Heart right ventricle (tissue), 16 donors: ENCODE results near the gene PSMC5. TPM values are rescaled to one million over a fixed set of nuclear protein-coding genes. Genes with fewer than 3 reads are reported as not detected.
A peak's percentile ranks its signal among the peaks of the same experiment; 100 is the strongest.

Source experiments
- ATAC-seq, 8 donors: fragments of 200-7000 bp; cut with Tn5 transposase; one replicate each; pipeline ENCODE4 v1.9.1; 2020; ENCODE audit warnings: mild to moderate bottlenecking in 8 of 8, moderate library complexity in 8 of 8, moderate number of reproducible peaks in 1 of 8
- DNase-seq, 2 donors: peaks; one replicate each; pipeline ENCODE4 v3.0.0-alpha.2; 2020
- H3K27ac ChIP-seq, 10 donors: fragments of 200-600 bp; sonication (generic) in 2 of 10; one replicate each; pipeline versions ENCODE4 v1.5.0 to v1.8.0; 2020 to 2022; ENCODE audit warnings: mild to moderate bottlenecking in 3 of 10
- H3K27me3 ChIP-seq, 7 donors: fragments of 200-600 bp; one replicate each; pipeline ENCODE4 v1.8.0; 2021 to 2022; ENCODE audit warnings: mild to moderate bottlenecking in 2 of 7
- H3K36me3 ChIP-seq, 9 donors: fragments of 200-600 bp; sonication (generic) in 1 of 9; one replicate each; pipeline versions ENCODE4 v1.5.0 to v1.8.0; 2020 to 2022; ENCODE audit warnings: mild to moderate bottlenecking in 2 of 9
- H3K4me1 ChIP-seq, 9 donors: fragments of 200-600 bp; sonication (generic) in 1 of 9; one replicate each; pipeline versions ENCODE4 v1.5.0 to v1.8.0; 2020 to 2022; ENCODE audit warnings: mild to moderate bottlenecking in 4 of 9
- H3K4me3 ChIP-seq, 10 donors: fragments of 200-600 bp; sonication (generic) in 2 of 10; one replicate each; pipeline versions ENCODE4 v1.5.0 to v1.8.0; 2020 to 2022; ENCODE audit warnings: mild to moderate bottlenecking in 7 of 10, moderate library complexity in 2 of 10
- H3K9me3 ChIP-seq, 11 donors: fragments of 200-600 bp in 10 of 11; sonication (generic) in 2 of 11; one replicate each; pipeline versions ENCODE4 v1.5.0 to v1.8.0; 2013 to 2022; ENCODE audit warnings: mild to moderate bottlenecking in 2 of 11, control low read depth in 1 of 11, moderate library complexity in 1 of 11
- WGBS, 2 donors: extraction: QIAGEN DNeasy Blood & Tissue Kit; methylation state at CpG; one replicate each; pipeline ENCODE4 v1.1.7; 2013; ENCODE audit warnings: inconsistent platforms in 1 of 2; 5-methylcytosine and 5-hydroxymethylcytosine counted together
- intact Hi-C, 10 donors: fragments of 100-400 bp; cut with DNase I; formaldehyde crosslinking; loops; one replicate each; pipeline versions ENCODE4 v1.11.1 to v1.14.2; 2022
- polyA plus RNA-seq, 2 donors: library from polyadenylated mRNA; stranded (reverse); fragments of 200-250 nt; gene quantifications; one replicate each; pipeline ENCODE4 v1.2.3, GENCODE V29; 2013
- total RNA-seq, 10 donors: library from RNA; stranded (reverse); fragmentation: NEBNext Ultra II Directional in 3 of 10; extraction: Animal tissue kit (Norgen Biotek cat#: 25700) in 3 of 10; gene quantifications; one replicate each; pipeline versions ENCODE4 v1.2.1 to v1.2.4, GENCODE V29; 2021 to 2023
- TF ChIP-seq, protein P1 (sequence below), 9 donors: fragments of 200-600 bp; sonication (generic) in 2 of 9; IDR thresholded peaks; one replicate each; pipeline versions ENCODE4 v1.5.0 to v1.8.0; 2021 to 2022; ENCODE audit warnings: antibody characterized with exemption in 9 of 9, mild to moderate bottlenecking in 5 of 9, moderate library complexity in 1 of 9
- donor health status: Arrhythmogenic right ventricular cardiomyopathy.
- donor health status: ischemic (EF 13 %, LVEDD 7.1; RV severe dilation, severe dysfunction).
- donor health status: healthy with polysubstance abuse.
- donor health status: DM: no; HTN: yes; CAD: no.
- donor health status: DM: no; HTN: no; CAD: no.
- donor health status: ischemic (EF 25% LVEDD 6.9; RV normal size, moderate dysfunction).
- donor health status: ischemic (EF 25% LVEDD 5.7; RV mildly dilated, moderate dysfunction).
- donor health status: healthy.
- donor health status: DM: yes; HTN: yes; CAD: no.
- donor health status: Ischemic cardiomyopathy.
- donor health status: ischemic (EF 35%, LVEDD 5.7; RV mildly dilated, moderate dysfunction).
- donor health status: nonischemic (EF 11% LVEDD 7.7; RV severe dilation, severe dysfunction).
- donor health status: DM: yes; HTN: yes; CAD: no.
- donor health status: PGD.
- donor health status: ischemic (EF 29% LVEDD 5.4; RV normal size, mild dysfunction).
- donor health status: nonischemic (EF 23%, LVEDD 6.1; RV moderate dilation, normal function).

The PSMC5 gene
- total and polyA plus RNA-seq, 12 donors: 92.9 to 228 (median 122) TPM

GRCh38 chr17:63828936-63829335 lies 1.7 kb downstream of the PSMC5 start:
- Histone ChIP-seq H3K27me3 (no peaks in the 10 kb centered on the region), H3K27ac (peak overlapping the region in 1 of 10 donors; percentile 96), H3K4me1 (peaks cover 5 to 33% (median 29%) of the 10 kb centered on the region in 9 donors), H3K9me3 (no peaks in the 10 kb centered on the region), H3K36me3 (peaks cover 4 to 76% (median 66%) of the 10 kb centered on the region in 9 donors), H3K4me3 (peak overlapping the region in 1 of 10 donors; percentile 69)
- 94 to 95% methylated on average over 3 of the region's 3 CpGs for WGBS, 2 donors
- TF ChIP-seq, protein P1, sequence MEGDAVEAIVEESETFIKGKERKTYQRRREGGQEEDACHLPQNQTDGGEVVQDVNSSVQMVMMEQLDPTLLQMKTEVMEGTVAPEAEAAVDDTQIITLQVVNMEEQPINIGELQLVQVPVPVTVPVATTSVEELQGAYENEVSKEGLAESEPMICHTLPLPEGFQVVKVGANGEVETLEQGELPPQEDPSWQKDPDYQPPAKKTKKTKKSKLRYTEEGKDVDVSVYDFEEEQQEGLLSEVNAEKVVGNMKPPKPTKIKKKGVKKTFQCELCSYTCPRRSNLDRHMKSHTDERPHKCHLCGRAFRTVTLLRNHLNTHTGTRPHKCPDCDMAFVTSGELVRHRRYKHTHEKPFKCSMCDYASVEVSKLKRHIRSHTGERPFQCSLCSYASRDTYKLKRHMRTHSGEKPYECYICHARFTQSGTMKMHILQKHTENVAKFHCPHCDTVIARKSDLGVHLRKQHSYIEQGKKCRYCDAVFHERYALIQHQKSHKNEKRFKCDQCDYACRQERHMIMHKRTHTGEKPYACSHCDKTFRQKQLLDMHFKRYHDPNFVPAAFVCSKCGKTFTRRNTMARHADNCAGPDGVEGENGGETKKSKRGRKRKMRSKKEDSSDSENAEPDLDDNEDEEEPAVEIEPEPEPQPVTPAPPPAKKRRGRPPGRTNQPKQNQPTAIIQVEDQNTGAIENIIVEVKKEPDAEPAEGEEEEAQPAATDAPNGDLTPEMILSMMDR (IDR thresholded peaks at IDR 0.05): no peak
- DNase-seq (no peak), ATAC-seq (no peak)
- intact Hi-C loops: loop anchor here in 3 of 10 donors (5.0 to 10.0 kb wide), 3 partner anchors 52 to 676 kb away; partner anchors contain the start of genes CCDC47 (in 2 of the 3), DDX42 (in 2 of the 3), CEP95 (in 1 of the 3) and DDX5 (in 1 of the 3)

- Histone ChIP-seq H3K27me3 (no peaks in the 10 kb centered on the region), H3K9me3 (no peaks in the 10 kb centered on the region), H3K4me1 (peaks cover 5 to 42% (median 32%) of the 10 kb centered on the region in 9 donors), H3K27ac (no peak overlapping the region), H3K36me3 (peaks cover 4 to 76% (median 64%) of the 10 kb centered on the region in 9 donors), H3K4me3 (no peak overlapping the region)
- TF ChIP-seq, protein P1 (IDR thresholded peaks at IDR 0.05): no peak
- no peak for ATAC-seq
- WGBS, 2 donors: 94 to 95% methylated on average over 5 of the region's 5 CpGs
- intact Hi-C loops: loop anchor here in 1 of 10 donors (10.0 kb wide), 1 partner anchor 135 kb away; no protein-coding TSS in a partner anchor
- DNase-seq: no peak
These were observed 3.0 kb downstream of the PSMC5 start for GRCh38 chr17:63830278-63830677.

- ATAC-seq (no peak), DNase-seq (no peak)
- WGBS, 2 donors: 91 to 93% methylated on average over 15 of the region's 15 CpGs
- no peaks in the 10 kb centered on the region for H3K27me3 ChIP-seq
- H3K9me3 ChIP-seq: no peaks in the 10 kb centered on the region
- H3K4me1 ChIP-seq: peaks cover 5 to 36% (median 26%) of the 10 kb centered on the region in 9 donors
- intact Hi-C loops: loop anchor here in 1 of 10 donors (10.0 kb wide), 1 partner anchor 136 kb away; no protein-coding TSS in a partner anchor
- H3K36me3 ChIP-seq: peaks cover 4 to 76% (median 66%) of the 10 kb centered on the region in 9 donors
- peak overlapping the region in 1 of 10 donors; percentile 10 for H3K27ac ChIP-seq
- H3K4me3 ChIP-seq: no peak overlapping the region
- TF ChIP-seq, protein P1 (IDR thresholded peaks at IDR 0.05): no peak
These were observed 3.8 kb downstream of the PSMC5 start for GRCh38 chr17:63830904-63831491.

DNA sequence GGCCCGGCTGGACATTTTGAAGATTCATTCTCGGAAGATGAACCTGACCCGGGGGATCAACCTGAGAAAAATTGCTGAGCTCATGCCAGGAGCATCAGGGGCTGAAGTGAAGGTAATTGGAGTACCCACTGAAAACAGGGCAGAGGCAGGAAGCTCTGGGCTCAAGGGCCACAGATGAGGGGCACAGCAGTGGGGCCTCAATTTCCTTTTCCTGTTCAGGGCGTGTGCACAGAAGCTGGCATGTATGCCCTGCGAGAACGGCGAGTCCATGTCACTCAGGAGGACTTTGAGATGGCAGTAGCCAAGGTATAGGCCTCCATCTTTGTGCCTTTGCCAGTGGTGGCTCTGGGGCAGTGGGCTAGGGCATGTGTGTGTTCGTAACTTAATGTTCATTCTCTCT lies 4.3 kb downstream of the PSMC5 start:
- H3K4me1 ChIP-seq: peaks cover 5 to 32% (median 20%) of the 10 kb centered on the region in 9 donors

More for the DNA sequence above, 4.3 kb downstream of the PSMC5 start:
- peak overlapping the region in 1 of 10 donors; percentile 10 for H3K27ac ChIP-seq
- DNase-seq: no peak
- peaks cover 4 to 80% (median 66%) of the 10 kb centered on the region in 9 donors for H3K36me3 ChIP-seq
- H3K27me3 ChIP-seq: no peaks in the 10 kb centered on the region
- no peak overlapping the region for H3K4me3 ChIP-seq
- intact Hi-C loops: loop anchor here in 1 of 10 donors (10.0 kb wide), 1 partner anchor 137 kb away; no protein-coding TSS in a partner anchor
- no peak for ATAC-seq
- no peaks in the 10 kb centered on the region for H3K9me3 ChIP-seq
- 79% methylated on average over 8 of the region's 8 CpGs for WGBS, 2 donors
- TF ChIP-seq, protein P1 (IDR thresholded peaks at IDR 0.05): no peak
